Measurements from ENCODE around the gene EHHADH.

GRCh38 chr3:185205865-185206264 lies 48.0 kb downstream of the EHHADH start:
- no peak for TF ChIP-seq CTCF (IDR thresholded peaks at IDR 0.05)
- no peak for TF ChIP-seq POLR2A (IDR thresholded peaks at IDR 0.05)

All from lower leg skin (tissue), 3 donors.